Breast epithelium (tissue), 3 donors: ENCODE data around the gene OR2K2.

Experiments used
- CTCF ChIP-seq, 3 donors: fragments of 450-650 bp; IDR thresholded peaks; one replicate each; pipeline ENCODE4 v1.5.1; 2016 to 2017; ENCODE audit warnings: antibody characterized with exemption in 3 of 3, mild to moderate bottlenecking in 3 of 3, moderate library complexity in 3 of 3
- POLR2A ChIP-seq: fragments of 450-650 bp; IDR thresholded peaks from one replicate; pipeline ENCODE4 v1.6.1; 2016; ENCODE audit warnings: antibody characterized with exemption, mild to moderate bottlenecking, moderate library complexity
- POLR2AphosphoS5 ChIP-seq, 3 donors: sonication (generic); formaldehyde crosslinking; IDR thresholded peaks; one replicate each; pipeline ENCODE4 v1.6.1; 2017; ENCODE audit warnings: antibody characterized with exemption in 3 of 3

- TF ChIP-seq POLR2A (no peak), CTCF (IDR thresholded peaks at IDR 0.05) (no peak), POLR2AphosphoS5 (IDR thresholded peaks at IDR 0.05) (no peak)
Observed at GRCh38 chr9:111366978-111367377, 37.0 kb upstream of the OR2K2 start.
